Transverse colon (tissue), 4 donors: ENCODE results near the gene TMEM255B. TPM values are rescaled to one million over a fixed set of nuclear protein-coding genes. Genes with fewer than 3 reads are reported as not detected.
A peak's percentile ranks its signal among the peaks of the same experiment; 100 is the strongest.

ENCODE experiments used
- DNase-seq: peaks from one replicate; pipeline ENCODE4 v3.0.0-alpha.2; 2019
- H3K27ac ChIP-seq, 4 donors: fragments of 200-600 bp; sonication (generic); 2 replicates each; pipeline ENCODE4 v1.5.1; 2016 to 2018; ENCODE audit warnings: inconsistent platforms in 4 of 4
- H3K27me3 ChIP-seq: fragments of 200-600 bp; sonication (generic); 2 replicates; pipeline ENCODE4 v1.5.1; 2017; ENCODE audit warnings: inconsistent platforms
- H3K36me3 ChIP-seq, 4 donors: fragments of 200-600 bp; sonication (generic); 2 replicates each; pipeline ENCODE4 v1.5.1; 2017 to 2019; ENCODE audit warnings: inconsistent platforms in 4 of 4
- H3K4me1 ChIP-seq, 4 donors: fragments of 200-600 bp; sonication (generic); 2 replicates each; pipeline ENCODE4 v1.5.1; 2017 to 2020; ENCODE audit warnings: inconsistent platforms in 4 of 4
- H3K4me3 ChIP-seq, 4 donors: fragments of 200-600 bp; sonication (generic); 1 replicate in 1 of 4; 2 replicates in 3 of 4; pipeline versions ENCODE4 v1.5.1 to v1.6.1; 2017 to 2019; ENCODE audit warnings: inconsistent platforms in 4 of 4
- H3K9me3 ChIP-seq, 2 donors: fragments of 200-600 bp; sonication (generic); 2 replicates each; pipeline ENCODE4 v1.5.1; 2017 to 2019; ENCODE audit warnings: inconsistent platforms in 2 of 2
- CTCF ChIP-seq, 5 experiments: fragments of 200-600 bp in 3 of 5; fragments of 450-650 bp in 2 of 5; sonication (generic) in 3 of 5; IDR thresholded peaks; 1 replicate in 2 of 5; 2 replicates in 3 of 5; pipeline ENCODE4 v1.5.1; 2016 to 2017; ENCODE audit warnings: antibody characterized with exemption in 5 of 5, inconsistent platforms in 3 of 5, mild to moderate bottlenecking in 2 of 5, moderate library complexity in 1 of 5
- EP300 ChIP-seq: sonication (generic); formaldehyde crosslinking; IDR thresholded peaks from one replicate; pipeline ENCODE4 v1.6.1; 2017; ENCODE audit warnings: antibody characterized with exemption, low read depth
- POLR2A ChIP-seq: fragments of 450-650 bp; IDR thresholded peaks from one replicate; pipeline ENCODE4 v1.6.1; 2016; ENCODE audit warnings: antibody characterized with exemption, mild to moderate bottlenecking, moderate library complexity
- POLR2AphosphoS5 ChIP-seq, 3 donors: sonication (generic); formaldehyde crosslinking; IDR thresholded peaks; one replicate each; pipeline ENCODE4 v1.6.1; 2016; ENCODE audit warnings: antibody characterized with exemption in 3 of 3
- WGBS, 2 donors: methylation state at CpG; one replicate each; pipeline ENCODE4 v1.1.5; 2018; ENCODE audit warnings: low coverage in 1 of 2; 5-methylcytosine and 5-hydroxymethylcytosine counted together
- in situ Hi-C, 4 donors: fragments of 200-750 bp; cut with MboI; loops; one replicate each; pipeline versions ENCODE4 v1.15.0 to v1.15.1; 2017; ENCODE audit warnings: low sequenced_read_pairs in 3 of 4, low pct_ligation_motif_present in 1 of 4, low pct_unique_long_range_greater_than_20kb in 1 of 4
- intact Hi-C: fragments of 100-400 bp; cut with DNase I; formaldehyde crosslinking; loops from one replicate; pipeline ENCODE4 v1.15.1; 2023; ENCODE audit warnings: low total_unique reads
- total RNA-seq, 4 donors: library from RNA; depleted of rRNA; stranded (reverse); fragments of >200 nt; gene quantifications; one replicate each; pipeline ENCODE4 v1.1.0, GENCODE V29; 2016

The TMEM255B gene
- total RNA-seq, 4 donors from 2014 or later = 0.79 to 27.7 (median 9.4) TPM

GRCh38 chr13:113791226-113791625 is 32.2 kb downstream of the TMEM255B start:
- no peaks in the 10 kb centered on the region for H3K9me3 ChIP-seq
- H3K4me3 ChIP-seq = no peak overlapping the region
- H3K27ac ChIP-seq = no peak overlapping the region
- intact Hi-C loops = no loop called here
- TF ChIP-seq EP300 (no peak), POLR2AphosphoS5 (IDR thresholded peaks at IDR 0.05) (no peak), CTCF (IDR thresholded peaks at IDR 0.05) (no peak), POLR2A (no peak)
- in situ Hi-C loops = no loop called here
- H3K27me3 ChIP-seq = peaks cover 4% of the 10 kb centered on the region
- no peaks in the 10 kb centered on the region for H3K36me3 ChIP-seq
- WGBS, 2 donors = 91% methylated on average over 17 of the region's 17 CpGs; no CpG with 5 or more reads in 1 of the 2 donors
- H3K4me1 ChIP-seq = no peaks in the 10 kb centered on the region
- no peak for DNase-seq

- in situ Hi-C loops (no loop called here), intact Hi-C loops (no loop called here)
- TF ChIP-seq EP300 (no peak), POLR2AphosphoS5 (IDR thresholded peaks at IDR 0.05) (no peak), POLR2A (no peak), CTCF (IDR thresholded peaks at IDR 0.05) (no peak)
- peaks cover 4% of the 10 kb centered on the region for H3K27me3 ChIP-seq
- H3K9me3 ChIP-seq = no peaks in the 10 kb centered on the region
- no peak for DNase-seq
- 80 to 86% methylated on average over 2 to 19 of the region's 19 CpGs for WGBS, 2 donors
- H3K4me3 ChIP-seq = no peak overlapping the region
- H3K27ac ChIP-seq = no peak overlapping the region
- no peaks in the 10 kb centered on the region for H3K4me1 ChIP-seq
- no peaks in the 10 kb centered on the region for H3K36me3 ChIP-seq
Observed at GRCh38 chr13:113791761-113792160, 32.7 kb downstream of the TMEM255B start.

GRCh38 chr13:113792236-113792770 is 33.3 kb downstream of the TMEM255B start:
- Histone ChIP-seq H3K4me3 (no peak overlapping the region), H3K27ac (no peak overlapping the region), H3K36me3 (no peaks in the 10 kb centered on the region), H3K4me1 (no peaks in the 10 kb centered on the region), H3K9me3 (no peaks in the 10 kb centered on the region), H3K27me3 (peaks cover 4% of the 10 kb centered on the region)
- in situ Hi-C loops = no loop called here
- no peak for DNase-seq
- WGBS, 2 donors = 63 to 81% methylated on average over 8 to 12 of the region's 12 CpGs
- TF ChIP-seq EP300 = no peak
- no peak for TF ChIP-seq CTCF (IDR thresholded peaks at IDR 0.05)
- TF ChIP-seq POLR2AphosphoS5 (IDR thresholded peaks at IDR 0.05) = no peak
- TF ChIP-seq POLR2A = no peak
- intact Hi-C loops = no loop called here

- WGBS, 2 donors = 60 to 69% methylated on average over 4 to 33 of the region's 33 CpGs
- intact Hi-C loops = no loop called here
- in situ Hi-C loops = no loop called here
- Histone ChIP-seq H3K27me3 (peaks cover 4% of the 10 kb centered on the region), H3K4me1 (no peaks in the 10 kb centered on the region), H3K27ac (no peak overlapping the region), H3K9me3 (no peaks in the 10 kb centered on the region), H3K4me3 (no peak overlapping the region), H3K36me3 (no peaks in the 10 kb centered on the region)
- DNase-seq = peak; percentile 25
- TF ChIP-seq POLR2AphosphoS5 (IDR thresholded peaks at IDR 0.05) (no peak), CTCF (IDR thresholded peaks at IDR 0.05) (no peak), EP300 (no peak), POLR2A (no peak)
Observed at GRCh38 chr13:113792886-113793717, 34.1 kb downstream of the TMEM255B start.
